Activated CD4-positive, alpha-beta memory T cell treated with anti-CD3 and anti-CD28 coated beads for 36 hours (primary cell): Measurements from ENCODE around the gene KIF19. TPM values are rescaled to one million over a fixed set of nuclear protein-coding genes. Genes with fewer than 3 reads are reported as not detected.

Experiments
- CTCF ChIA-PET: fragments of 350-600 bp; sonication (Branson Sonifier 250); formaldehyde crosslinking; loops from one replicate; lab custom pipeline; 2021; ENCODE audit warnings: antibody characterized with exemption, inconsistent platforms; lab: Charles Lee
- POLR2A ChIA-PET: fragments of 350-600 bp; sonication (Branson Sonifier 250); formaldehyde crosslinking; loops from one replicate; lab custom pipeline; 2021; ENCODE audit warnings: antibody characterized with exemption; lab: Charles Lee
- DNase-seq: peaks from one replicate; pipeline ENCODE4 v3.0.0-alpha.2; 2020
- H3K27ac Mint-ChIP-seq: one replicate; pipeline ENCODE4 v1.8.0; 2021; ENCODE audit warnings: mixed read lengths
- H3K27me3 Mint-ChIP-seq: one replicate; pipeline ENCODE4 v1.8.0; 2021; ENCODE audit warnings: mixed read lengths
- H3K36me3 Mint-ChIP-seq: one replicate; pipeline ENCODE4 v1.8.0; 2021; ENCODE audit warnings: mixed read lengths
- H3K4me1 Mint-ChIP-seq: one replicate; pipeline ENCODE4 v1.8.0; 2021; ENCODE audit warnings: low read depth, mixed read lengths
- H3K4me3 Mint-ChIP-seq: one replicate; pipeline ENCODE4 v1.8.0; 2021; ENCODE audit warnings: mild to moderate bottlenecking, mixed read lengths
- H3K9me3 Mint-ChIP-seq: one replicate; pipeline ENCODE4 v1.8.0; 2021; ENCODE audit warnings: mixed read lengths
- intact Hi-C: fragments of 100-400 bp; cut with micrococcal nuclease; formaldehyde crosslinking; loops from one replicate; pipeline ENCODE4 v1.15.1; 2023
- total RNA-seq, 2 experiments: library from RNA; stranded (reverse); gene quantifications; one replicate each; pipeline ENCODE4 v1.2.3, GENCODE V29; 2021

Gene KIF19
- total RNA-seq, 2 experiments from 2014 or later: 0.51 to 0.59 TPM

GRCh38 chr17:74369221-74369620, 43.2 kb downstream of the KIF19 start:
- Mint-ChIP-seq H3K27me3 (no peaks in the 10 kb centered on the region), H3K36me3 (no peaks in the 10 kb centered on the region), H3K27ac (no peak overlapping the region), H3K4me3 (no peak overlapping the region), H3K9me3 (no peaks in the 10 kb centered on the region), H3K4me1 (peaks cover 12% of the 10 kb centered on the region)
- POLR2A ChIA-PET: no interaction called here
- CTCF ChIA-PET: interaction anchor here (0.8 to 4.7 kb wide), 35 partner anchors 9 to 217 kb away, joined by 3 to 52 read pairs (median 8); partner anchors contain the start of genes BTBD17, CD300A and TTYH2
- intact Hi-C loops: loop anchor here (1.0 to 2.0 kb wide), 3 partner anchors 88 to 164 kb away; no protein-coding TSS in a partner anchor
- peak; percentile 82 for DNase-seq

GRCh38 chr17:74369665-74370490, 43.9 kb downstream of the KIF19 start:
- Mint-ChIP-seq H3K36me3 (no peaks in the 10 kb centered on the region), H3K4me1 (peaks cover 12% of the 10 kb centered on the region), H3K9me3 (no peaks in the 10 kb centered on the region), H3K27ac (no peak overlapping the region), H3K27me3 (no peaks in the 10 kb centered on the region), H3K4me3 (no peak overlapping the region)
- no peak for DNase-seq
- CTCF ChIA-PET: interaction anchor here (0.9 to 4.7 kb wide), 16 partner anchors 10 to 163 kb away, joined by 3 to 52 read pairs (median 10); partner anchors contain the start of genes BTBD17, CD300A and TTYH2
- POLR2A ChIA-PET: no interaction called here
- intact Hi-C loops: loop anchor here (1.0 to 2.0 kb wide), 3 partner anchors 87 to 163 kb away; no protein-coding TSS in a partner anchor

GRCh38 chr17:74371653-74372147, 45.7 kb downstream of the KIF19 start:
- DNase-seq: no peak
- H3K9me3 Mint-ChIP-seq: no peaks in the 10 kb centered on the region
- CTCF ChIA-PET: interaction anchor here (4.7 kb wide), 2 partner anchors 8 to 11 kb away, joined by 28 to 52 read pairs; partner anchors contain the start of gene BTBD17
- H3K4me1 Mint-ChIP-seq: peaks cover 12% of the 10 kb centered on the region
- no peak overlapping the region for H3K27ac Mint-ChIP-seq
- POLR2A ChIA-PET: no interaction called here
- H3K4me3 Mint-ChIP-seq: no peak overlapping the region
- H3K27me3 Mint-ChIP-seq: no peaks in the 10 kb centered on the region
- no peaks in the 10 kb centered on the region for H3K36me3 Mint-ChIP-seq
- intact Hi-C loops: no loop called here

- ChIA-PET CTCF (interaction anchor here (0.7 kb wide), 1 partner anchor 122 kb away, joined by 3 read pairs; no protein-coding TSS in a partner anchor), POLR2A (no interaction called here)
- H3K9me3 Mint-ChIP-seq: no peaks in the 10 kb centered on the region
- H3K27ac Mint-ChIP-seq: no peak overlapping the region
- no peaks in the 10 kb centered on the region for H3K36me3 Mint-ChIP-seq
- DNase-seq: no peak
- intact Hi-C loops: no loop called here
- H3K4me3 Mint-ChIP-seq: no peak overlapping the region
- peaks cover 12% of the 10 kb centered on the region for H3K4me1 Mint-ChIP-seq
- no peaks in the 10 kb centered on the region for H3K27me3 Mint-ChIP-seq
Observed at GRCh38 chr17:74372426-74372825, 46.4 kb downstream of the KIF19 start.

- DNase-seq: no peak
- POLR2A ChIA-PET: no interaction called here
- intact Hi-C loops: no loop called here
- H3K4me3 Mint-ChIP-seq: no peak overlapping the region
- H3K36me3 Mint-ChIP-seq: no peaks in the 10 kb centered on the region
- H3K27ac Mint-ChIP-seq: no peak overlapping the region
- no peaks in the 10 kb centered on the region for H3K9me3 Mint-ChIP-seq
- H3K27me3 Mint-ChIP-seq: no peaks in the 10 kb centered on the region
- H3K4me1 Mint-ChIP-seq: peaks cover 6% of the 10 kb centered on the region
- CTCF ChIA-PET: no interaction called here
Observed at GRCh38 chr17:74373838-74374606, 48.0 kb downstream of the KIF19 start.

- no peak for DNase-seq
- Mint-ChIP-seq H3K4me3 (no peak overlapping the region), H3K27me3 (no peaks in the 10 kb centered on the region), H3K27ac (no peak overlapping the region), H3K36me3 (no peaks in the 10 kb centered on the region), H3K4me1 (no peaks in the 10 kb centered on the region), H3K9me3 (no peaks in the 10 kb centered on the region)
- intact Hi-C loops: loop anchor here (5.0 kb wide), 1 partner anchor 222 kb away; no protein-coding TSS in a partner anchor
- ChIA-PET POLR2A (no interaction called here), CTCF (interaction anchor here (1.2 to 2.0 kb wide), 2 partner anchors 17 to 74 kb away, joined by 3 to 7 read pairs; no protein-coding TSS in a partner anchor)
Observed at GRCh38 chr17:74374858-74375257, 48.8 kb downstream of the KIF19 start.

GRCh38 chr17:74379495-74380085, 53.6 kb downstream of the KIF19 start:
- ChIA-PET CTCF (interaction anchor here (0.6 to 3.1 kb wide), 63 partner anchors 9 to 358 kb away, joined by 3 to 52 read pairs (median 4); partner anchors contain the start of genes BTBD17, CD300A, CD300C and CD300LB), POLR2A (interaction anchor here (0.5 to 0.8 kb wide), 2 partner anchors 177 to 477 kb away, joined by 3 to 4 read pairs; partner anchors contain the start of gene RPL38)
- intact Hi-C loops: loop anchor here (1.0 to 5.0 kb wide), 3 partner anchors 78 to 218 kb away; no protein-coding TSS in a partner anchor
- DNase-seq: peak; percentile 94
- H3K27me3 Mint-ChIP-seq: peaks cover 1% of the 10 kb centered on the region
- no peaks in the 10 kb centered on the region for H3K9me3 Mint-ChIP-seq
- H3K27ac Mint-ChIP-seq: no peak overlapping the region
- no peaks in the 10 kb centered on the region for H3K36me3 Mint-ChIP-seq
- no peaks in the 10 kb centered on the region for H3K4me1 Mint-ChIP-seq
- H3K4me3 Mint-ChIP-seq: no peak overlapping the region

- intact Hi-C loops: no loop called here
- ChIA-PET POLR2A (no interaction called here), CTCF (interaction anchor here (0.7 to 3.1 kb wide), 16 partner anchors 11 to 222 kb away, joined by 3 to 52 read pairs (median 6); partner anchors contain the start of genes BTBD17, CD300LB and GPR142)
Observed at GRCh38 chr17:74380086-74380958, 54.3 kb downstream of the KIF19 start.

GRCh38 chr17:74380959-74381808, 55.2 kb downstream of the KIF19 start:
- Mint-ChIP-seq H3K4me1 (no peaks in the 10 kb centered on the region), H3K4me3 (no peak overlapping the region), H3K27ac (no peak overlapping the region), H3K9me3 (no peaks in the 10 kb centered on the region), H3K27me3 (peaks cover 1% of the 10 kb centered on the region), H3K36me3 (no peaks in the 10 kb centered on the region)
- ChIA-PET POLR2A (no interaction called here), CTCF (interaction anchor here (0.6 to 3.1 kb wide), 10 partner anchors 10 to 221 kb away, joined by 3 to 52 read pairs (median 6); partner anchors contain the start of gene GPR142)
- no peak for DNase-seq
- intact Hi-C loops: no loop called here

More at GRCh38 chr17:74380086-74380958, 54.3 kb downstream of the KIF19 start:
- Mint-ChIP-seq H3K27me3 (peaks cover 1% of the 10 kb centered on the region), H3K36me3 (no peaks in the 10 kb centered on the region), H3K27ac (no peak overlapping the region), H3K9me3 (no peaks in the 10 kb centered on the region), H3K4me3 (no peak overlapping the region), H3K4me1 (no peaks in the 10 kb centered on the region)
- no peak for DNase-seq

GRCh38 chr17:74383141-74383540, 57.1 kb downstream of the KIF19 start:
- no peak overlapping the region for H3K27ac Mint-ChIP-seq
- no peaks in the 10 kb centered on the region for H3K9me3 Mint-ChIP-seq
- H3K4me1 Mint-ChIP-seq: no peaks in the 10 kb centered on the region
- no peaks in the 10 kb centered on the region for H3K36me3 Mint-ChIP-seq
- POLR2A ChIA-PET: no interaction called here
- intact Hi-C loops: no loop called here
- no peak for DNase-seq
- no peak overlapping the region for H3K4me3 Mint-ChIP-seq
- CTCF ChIA-PET: interaction anchor here (1.2 kb wide), 1 partner anchor 54 kb away, joined by 3 read pairs; no protein-coding TSS in a partner anchor
- peaks cover 1% of the 10 kb centered on the region for H3K27me3 Mint-ChIP-seq
